Measurements from ENCODE around the gene PPARG. TPM values are rescaled to one million over a fixed set of nuclear protein-coding genes. Genes with fewer than 3 reads are reported as not detected.

Gene PPARG
- total RNA-seq, 1 donor from 2014 or later: 14.7 TPM

DNA sequence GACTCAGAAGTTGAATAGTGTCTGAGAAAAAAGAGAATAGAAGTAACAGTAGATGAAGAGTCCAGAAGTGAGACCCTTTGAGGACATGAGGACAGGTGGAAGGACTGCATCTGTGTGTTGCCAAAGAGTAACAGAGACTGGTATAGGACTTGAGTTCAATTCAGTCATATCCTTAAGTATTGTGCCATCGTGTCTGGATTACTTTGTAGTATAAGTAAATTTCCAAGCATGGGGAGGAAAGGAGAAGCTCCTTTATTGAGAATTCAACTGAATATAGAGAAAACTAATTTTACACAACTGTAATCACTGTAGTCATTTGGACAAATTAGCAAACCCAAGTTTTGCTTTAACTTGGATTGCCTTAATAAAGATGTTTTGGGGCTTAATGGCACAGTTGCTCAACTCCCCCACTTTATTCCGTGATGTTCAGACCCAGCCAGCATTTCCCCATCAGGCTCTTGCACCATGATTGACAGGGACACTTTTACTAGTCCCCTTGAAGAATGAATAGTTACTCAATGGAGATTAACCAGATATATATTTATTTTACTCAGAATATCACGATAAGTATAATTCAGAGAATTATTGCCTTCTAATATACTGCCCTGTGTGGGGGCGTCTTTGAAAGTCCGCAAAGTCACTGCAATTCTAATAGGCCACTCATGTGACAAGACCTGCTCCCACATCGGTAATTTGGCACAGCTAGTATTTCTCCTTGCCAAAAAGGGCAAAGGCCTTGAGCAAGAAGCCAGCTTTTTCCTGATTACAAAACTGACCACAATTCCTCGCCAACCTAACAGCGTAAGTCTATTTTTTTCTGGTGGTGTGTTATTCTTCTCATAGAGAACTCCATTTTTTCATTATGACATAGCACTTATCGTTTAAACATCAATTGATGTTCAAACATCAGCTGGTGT, 61.3 kb downstream of the PPARG start:
- no peak overlapping the region for H3K4me3 ChIP-seq (ENCODE audit: low read depth, low read length)
- TF ChIP-seq, protein P1, sequence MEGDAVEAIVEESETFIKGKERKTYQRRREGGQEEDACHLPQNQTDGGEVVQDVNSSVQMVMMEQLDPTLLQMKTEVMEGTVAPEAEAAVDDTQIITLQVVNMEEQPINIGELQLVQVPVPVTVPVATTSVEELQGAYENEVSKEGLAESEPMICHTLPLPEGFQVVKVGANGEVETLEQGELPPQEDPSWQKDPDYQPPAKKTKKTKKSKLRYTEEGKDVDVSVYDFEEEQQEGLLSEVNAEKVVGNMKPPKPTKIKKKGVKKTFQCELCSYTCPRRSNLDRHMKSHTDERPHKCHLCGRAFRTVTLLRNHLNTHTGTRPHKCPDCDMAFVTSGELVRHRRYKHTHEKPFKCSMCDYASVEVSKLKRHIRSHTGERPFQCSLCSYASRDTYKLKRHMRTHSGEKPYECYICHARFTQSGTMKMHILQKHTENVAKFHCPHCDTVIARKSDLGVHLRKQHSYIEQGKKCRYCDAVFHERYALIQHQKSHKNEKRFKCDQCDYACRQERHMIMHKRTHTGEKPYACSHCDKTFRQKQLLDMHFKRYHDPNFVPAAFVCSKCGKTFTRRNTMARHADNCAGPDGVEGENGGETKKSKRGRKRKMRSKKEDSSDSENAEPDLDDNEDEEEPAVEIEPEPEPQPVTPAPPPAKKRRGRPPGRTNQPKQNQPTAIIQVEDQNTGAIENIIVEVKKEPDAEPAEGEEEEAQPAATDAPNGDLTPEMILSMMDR (conservative IDR thresholded peaks at IDR 0.05; ENCODE audit: low read depth, low read length): no peak
- peak; percentile 55 for DNase-seq (ENCODE audit: low read depth)

DNA sequence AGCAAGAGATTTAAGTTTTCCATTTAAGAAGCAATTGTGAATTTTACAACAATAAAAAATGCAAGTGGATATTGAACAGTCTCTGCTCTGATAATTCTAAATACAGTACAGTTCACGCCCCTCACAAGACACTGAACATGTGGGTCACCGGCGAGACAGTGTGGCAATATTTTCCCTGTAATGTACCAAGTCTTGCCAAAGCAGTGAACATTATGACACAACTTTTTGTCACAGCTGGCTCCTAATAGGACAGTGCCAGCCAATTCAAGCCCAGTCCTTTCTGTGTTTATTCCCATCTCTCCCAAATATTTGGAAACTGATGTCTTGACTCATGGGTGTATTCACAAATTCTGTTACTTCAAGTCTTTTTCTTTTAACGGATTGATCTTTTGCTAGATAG, 62.3 kb downstream of the PPARG start:
- DNase-seq (ENCODE audit: low read depth): no peak
- TF ChIP-seq, protein P1 (conservative IDR thresholded peaks at IDR 0.05; ENCODE audit: low read depth, low read length): no peak
- H3K4me3 ChIP-seq (ENCODE audit: low read depth, low read length): no peak overlapping the region

DNA sequence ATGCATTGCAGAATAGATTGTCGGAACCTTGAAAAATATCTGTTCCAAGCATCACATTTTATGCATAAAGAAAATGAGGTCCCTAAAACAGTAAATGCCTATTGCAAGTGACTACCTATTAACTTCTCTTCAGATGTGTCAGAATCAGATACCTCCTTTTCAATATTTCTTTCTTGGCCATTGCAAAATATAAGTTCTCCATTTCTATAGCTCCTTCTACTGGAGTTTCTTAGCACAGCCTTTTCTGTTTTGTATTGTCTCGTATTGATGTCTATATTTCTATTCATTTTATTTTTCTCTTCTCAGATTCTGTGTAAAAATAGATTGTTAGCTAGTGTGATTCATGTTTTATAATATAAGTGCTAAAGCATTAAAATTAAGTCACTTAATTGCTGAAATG, 63.4 kb downstream of the PPARG start:
- H3K4me3 ChIP-seq (ENCODE audit: low read depth, low read length): no peak overlapping the region
- TF ChIP-seq, protein P1 (conservative IDR thresholded peaks at IDR 0.05; ENCODE audit: low read depth, low read length): no peak
- no peak for DNase-seq (ENCODE audit: low read depth)

DNA sequence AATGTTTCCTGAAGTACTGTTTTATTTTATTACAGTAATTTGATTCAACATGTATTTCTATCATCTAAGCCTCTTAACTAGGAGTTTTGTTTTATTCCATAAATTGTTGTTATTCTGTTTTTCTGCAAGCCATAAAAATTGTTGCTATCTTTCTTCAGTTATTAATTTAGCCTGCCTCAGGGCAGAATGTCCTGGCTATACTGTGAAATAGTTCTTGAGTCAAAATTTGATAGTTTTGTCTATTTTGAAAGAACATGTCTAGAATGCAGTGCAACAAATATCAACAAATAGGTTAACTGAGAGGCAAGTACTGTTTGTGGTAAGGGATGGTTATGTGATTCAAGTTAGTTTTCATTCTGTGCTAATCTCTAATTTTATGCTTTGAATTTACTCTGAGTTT, 63.9 kb downstream of the PPARG start:
- TF ChIP-seq, protein P1 (conservative IDR thresholded peaks at IDR 0.05; ENCODE audit: low read depth, low read length): no peak
- no peak for DNase-seq (ENCODE audit: low read depth)
- H3K4me3 ChIP-seq (ENCODE audit: low read depth, low read length): no peak overlapping the region

DNA sequence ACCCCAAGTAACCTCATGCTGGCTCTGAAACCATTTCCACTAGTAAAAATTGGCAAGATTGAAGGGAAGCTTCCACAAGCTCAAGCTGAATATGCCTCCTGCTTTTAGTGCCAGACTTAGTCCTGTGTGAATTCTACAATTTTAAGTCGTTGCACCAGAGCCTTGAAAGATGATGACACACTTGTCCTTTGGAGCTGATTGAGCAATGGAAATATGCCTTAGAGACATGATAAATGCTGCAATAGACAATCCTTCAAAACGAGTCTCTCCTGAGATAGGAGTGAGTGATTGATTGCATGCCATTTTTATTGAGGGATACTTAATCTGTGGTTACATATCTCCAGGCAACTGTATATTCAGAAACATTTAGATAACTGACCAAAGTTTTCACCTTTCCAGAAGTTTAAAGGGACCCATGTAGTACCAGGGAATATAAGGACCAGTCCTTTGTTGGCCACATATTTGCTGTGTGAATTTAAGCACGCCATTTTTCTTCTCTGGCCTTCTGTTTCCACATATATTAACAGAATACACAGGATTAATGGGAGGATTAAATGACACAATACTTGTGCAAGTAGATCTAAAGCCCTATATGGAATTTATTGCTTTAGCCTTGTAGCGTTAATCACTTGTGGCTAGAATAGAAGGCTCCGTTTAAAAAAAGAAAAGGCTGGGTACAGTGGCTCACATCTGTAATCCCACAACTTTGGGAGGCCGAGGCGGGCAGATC, 65.1 kb downstream of the PPARG start:
- H3K4me3 ChIP-seq (ENCODE audit: low read depth, low read length): no peak overlapping the region
- TF ChIP-seq, protein P1 (conservative IDR thresholded peaks at IDR 0.05; ENCODE audit: low read depth, low read length): no peak
- DNase-seq (ENCODE audit: low read depth): no peak

DNA sequence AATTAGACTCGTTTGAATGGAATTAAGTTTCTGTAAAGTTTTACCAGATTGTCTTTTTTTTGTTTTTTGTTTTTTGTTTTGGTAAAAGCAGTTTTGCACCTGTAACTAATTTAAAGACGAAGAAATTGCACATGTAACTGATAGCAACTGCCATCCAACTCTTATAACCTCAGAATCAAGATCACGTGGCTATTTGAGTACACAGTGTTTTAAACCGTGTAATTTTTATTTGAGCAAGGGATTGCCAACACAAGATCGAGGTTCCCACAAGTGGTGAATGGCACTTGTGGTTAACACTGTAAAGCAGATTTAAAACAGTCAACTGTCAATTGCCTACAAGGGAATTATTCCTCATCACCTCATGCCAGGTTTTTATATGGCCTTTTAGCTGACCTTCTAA, 67.3 kb downstream of the PPARG start:
- TF ChIP-seq, protein P1 (conservative IDR thresholded peaks at IDR 0.05; ENCODE audit: low read depth, low read length): no peak
- H3K4me3 ChIP-seq (ENCODE audit: low read depth, low read length): no peak overlapping the region
- DNase-seq (ENCODE audit: low read depth): no peak

Data from epithelial cell of proximal tubule (primary cell).